K562 (cell line): ENCODE measurements around the gene ATXN1. TPM values are rescaled to one million over a fixed set of nuclear protein-coding genes. Genes with fewer than 3 reads are reported as not detected.
"Not testable (repeated sequence)": the region's sequence is repeated elsewhere in the genome, so short reads cannot be mapped to it uniquely, and the experiment has no call there.

Experiments
- ATAC-seq: fragments of 200-7000 bp; cut with Tn5 transposase; 3 replicates; pipeline ENCODE4 v1.9.1; 2020; ENCODE audit warnings: moderate library complexity
- BruUV-seq: library from RNA; stranded (reverse); fragments of 400-500 nt; replicated peaks from 2 replicates; lab custom pipeline; 2021; lab: Mats Ljungman, UMichigan
- CTCF ChIA-PET: fragments of 300-600 bp; formaldehyde crosslinking; extraction: SDS; loops from one replicate; lab custom pipeline; 2021; ENCODE audit warnings: low intra/inter-chr PET ratio; lab: Yijun Ruan, JAX
- POLR2A ChIA-PET: fragments of 300-600, 350-650 bp; sonication (Branson Sonifier 250); formaldehyde crosslinking; extraction: SDS; loops from one replicate; lab custom pipeline; 2021; ENCODE audit warnings: antibody characterized with exemption, inconsistent platforms; lab: Yijun Ruan, JAX
- DNase-seq, 4 experiments: peaks; one replicate each; pipeline versions ENCODE4 v3.0.0 to v3.0.0-alpha.2; 2011 to 2018; ENCODE audit warnings: low spot score in 3 of 4, mixed read lengths in 3 of 4; ENCODE audit errors: extremely low read depth in 1 of 4
- FAIRE-seq: peaks from 2 replicates; lab custom pipeline; 2011; peaks lifted over from hg19 to GRCh38; lab: Jason Lieb, UNC
- H2AFZ ChIP-seq: 2 replicates; pipeline ENCODE4 v1.6.0; 2011; ENCODE audit warnings: low read depth, low read length, control low read depth, inconsistent platforms
- H3K27ac ChIP-seq: fragments of 200-600 bp; 3 replicates; pipeline ENCODE4 v1.8.0; 2011; ENCODE audit warnings: low read depth, mild to moderate bottlenecking, control low read depth, inconsistent platforms, low read length, moderate library complexity, mixed read lengths; ENCODE audit errors: extremely low read depth
- H3K27me3 ChIP-seq, 2 experiments: fragments of 300-600 bp in 1 of 2; 2 replicates in 1 of 2; 3 replicates in 1 of 2; pipeline versions ENCODE4 v1.6.0 to v1.8.0; 2011; ENCODE audit warnings: inconsistent platforms in 2 of 2, low read length in 2 of 2, mild to moderate bottlenecking in 1 of 2, mixed read lengths in 1 of 2, moderate library complexity in 1 of 2; ENCODE audit not compliant: control insufficient read depth in 2 of 2, insufficient read depth in 2 of 2
- H3K36me3 ChIP-seq: fragments of 300-600 bp; 3 replicates; pipeline ENCODE4 v1.8.0; 2011; ENCODE audit warnings: mild to moderate bottlenecking, low read length, inconsistent platforms; ENCODE audit not compliant: control insufficient read depth, insufficient read depth
- H3K4me1 ChIP-seq, 2 experiments: fragments of 200-600 bp in 1 of 2; replicated peaks in 1 of 2; 2 replicates in 1 of 2; 3 replicates in 1 of 2; pipeline versions ENCODE4 v1.5.1 to v1.8.0; 2011; ENCODE audit warnings: inconsistent platforms in 2 of 2, low read length in 2 of 2, mild to moderate bottlenecking in 1 of 2, mixed read lengths in 1 of 2, moderate library complexity in 1 of 2; ENCODE audit not compliant: control insufficient read depth in 2 of 2, insufficient read depth in 2 of 2
- H3K4me2 ChIP-seq: 2 replicates; pipeline ENCODE4 v1.6.1; 2011; ENCODE audit warnings: low read length, control low read depth, inconsistent platforms, mixed read lengths; ENCODE audit not compliant: insufficient read depth
- H3K4me3 ChIP-seq: fragments of 200-600 bp; sonication (generic), shearing (Covaris generic); 2 replicates; pipeline ENCODE4 v1.5.1; 2016; ENCODE audit warnings: control low read depth, inconsistent platforms
- H3K79me2 ChIP-seq: fragments of 200-600 bp; 3 replicates; pipeline ENCODE4 v1.8.0; 2011; ENCODE audit warnings: low read length, inconsistent platforms; ENCODE audit not compliant: control insufficient read depth, insufficient read depth
- H3K9ac ChIP-seq, 2 experiments: 2 replicates each; pipeline versions ENCODE4 v1.6.0 to v1.6.1; 2011; ENCODE audit warnings: low read depth in 2 of 2, low read length in 2 of 2, control low read depth in 1 of 2, inconsistent platforms in 1 of 2, mild to moderate bottlenecking in 1 of 2, mixed read lengths in 1 of 2; ENCODE audit not compliant: insufficient read depth in 1 of 2
- H3K9me1 ChIP-seq: one replicate; pipeline ENCODE4 v1.6.0; 2011; ENCODE audit warnings: inconsistent platforms, mild to moderate bottlenecking, low read length, moderate library complexity; ENCODE audit not compliant: control insufficient read depth, insufficient read depth
- H3K9me3 ChIP-seq: replicated peaks from 2 replicates; pipeline ENCODE4 v1.5.1; 2011; ENCODE audit warnings: low read depth, low read length, inconsistent platforms; ENCODE audit not compliant: control insufficient read depth, insufficient read depth
- H4K20me1 ChIP-seq: replicated peaks from 2 replicates; pipeline ENCODE4 v1.6.1; 2011; ENCODE audit warnings: low read length, inconsistent platforms, mixed read lengths; ENCODE audit not compliant: control insufficient read depth, insufficient read depth
- KDM1A ChIP-seq, 2 experiments: fragments of 450-650 bp; IDR thresholded peaks; 2 replicates each; pipeline ENCODE4 v1.6.1; 2016; ENCODE audit warnings: mild to moderate bottlenecking in 2 of 2
- NFE2 ChIP-seq: IDR thresholded peaks from 2 replicates; pipeline ENCODE4 v1.6.1; 2014; ENCODE audit warnings: antibody characterized with exemption, low read depth
- RBM25 ChIP-seq: fragments of 200-400 bp; formaldehyde crosslinking; IDR thresholded peaks from 2 replicates; pipeline ENCODE4 v1.6.1; 2018; ENCODE audit warnings: low read length, low read depth, moderate library complexity; ENCODE audit not compliant: severe bottlenecking
- SREBF1 ChIP-seq: fragments of 150-350 bp; IDR thresholded peaks from 2 replicates; pipeline ENCODE4 v1.6.1; 2014; ENCODE audit warnings: antibody characterized with exemption, low read depth, low read length, borderline replicate concordance
- ZNF146 ChIP-seq: IDR thresholded peaks from one replicate; pipeline ENCODE4 v1.6.1; 2018; ENCODE audit warnings: missing compliant biosample characterization; ENCODE audit not compliant: unreplicated experiment
- WGBS: fragments of 100-300 bp; shearing (Covaris generic); methylation state at CpG from one replicate; pipeline ENCODE4 v1.1.6; 2016; ENCODE audit warnings: low coverage, mixed read lengths; ENCODE audit not compliant: insufficient coverage; ENCODE audit errors: missing lambda C conversion rate; 5-methylcytosine and 5-hydroxymethylcytosine counted together
- in situ Hi-C: fragments of 300-500 bp; cut with MboI; formaldehyde crosslinking; loops from 4 replicates; pipeline ENCODE4 v1.15.0; 2018; ENCODE audit warnings: inconsistent platforms, mixed read lengths
- intact Hi-C: fragments of 100-400 bp; cut with micrococcal nuclease; formaldehyde crosslinking; loops from 2 replicates; pipeline ENCODE4 v1.14.2; 2022
- polyA plus RNA-seq, 8 experiments: library from polyadenylated mRNA; depleted of rRNA in 4 of 8; stranded (reverse) in 5 of 8; unstranded in 3 of 8; fragments of >200 nt; fragmentation: Nextera tagmentation in 2 of 8; fragmentation: Illumina TruSeq in 1 of 8; extraction: Ambion mirVana in 2 of 8; extraction: Trizol in 1 of 8; gene quantifications; 2 replicates each; pipeline versions ENCODE4 v1.2.1 to v1.2.3, GENCODE V29; 2011 to 2014; ENCODE audit warnings: inconsistent platforms in 1 of 8, missing spikeins in 1 of 8
- total RNA-seq, 7 experiments: library from RNA; depleted of rRNA in 6 of 7; stranded (reverse); fragments of >200 nt in 6 of 7; fragmentation: Illumina TruSeq in 2 of 7; extraction: Trizol in 2 of 7; gene quantifications; 2 replicates each; pipeline versions ENCODE4 v1.2.1 to v1.2.3, GENCODE V29; 2011 to 2021; ENCODE audit warnings: low replicate concordance in 1 of 7

Gene ATXN1
- total and polyA plus RNA-seq, 9 of the 15 experiments (the other 6 are each of a cell fraction or from before 2014, with no cell fraction given): under 0.01 to 1.2 (median 0.58) TPM

- no peak overlapping the region for H3K4me2 ChIP-seq
- ChIA-PET POLR2A (interaction anchor here (0.7 kb wide), 1 partner anchor 210 kb away, joined by 3 read pairs; no protein-coding TSS in a partner anchor), CTCF (no interaction called here)
- H3K9me1 ChIP-seq: no peaks in the 10 kb centered on the region
- DNase-seq (no peak), ATAC-seq (no peak), FAIRE-seq (no peak)
- TF ChIP-seq NFE2 (0 out of 2 replicates have a peak, but pooled peaks have one; percentile 6), SREBF1 (no peak)
- no peak overlapping the region for H2AFZ ChIP-seq
- 0 out of 2 replicates have a peak, but pooled peaks cover 4% of the 10 kb centered on the region for H4K20me1 ChIP-seq
- no peak overlapping the region for H3K27ac ChIP-seq
- H3K36me3 ChIP-seq: no peaks in the 10 kb centered on the region
- in situ Hi-C loops: no loop called here
- 0% methylated on average over 4 of the region's 4 CpGs for WGBS
- no peak overlapping the region for H3K4me3 ChIP-seq
- BruUV-seq: no TSS peak
- no peaks in the 10 kb centered on the region for H3K4me1 ChIP-seq
- peaks cover 0 to 13% of the 10 kb centered on the region in 2 experiments; a peak in 2 of 5 replicates for H3K27me3 ChIP-seq
- intact Hi-C loops: no loop called here
- H3K79me2 ChIP-seq: no peaks in the 10 kb centered on the region
- no peaks in the 10 kb centered on the region for H3K9me3 ChIP-seq
- H3K9ac ChIP-seq: no peak overlapping the region
Observed at GRCh38 chr6:16630026-16630643, 131.1 kb downstream of the ATXN1 start.

GRCh38 chr6:16628580-16628979 is 132.7 kb downstream of the ATXN1 start:
- H3K4me1 ChIP-seq, FAIRE-seq, H4K20me1 ChIP-seq, in situ Hi-C loops, CTCF ChIA-PET, POLR2A ChIA-PET, H3K36me3 ChIP-seq, H3K4me3 ChIP-seq, H3K27ac ChIP-seq, H3K9me1 ChIP-seq, H2AFZ ChIP-seq, BruUV-seq, H3K9ac ChIP-seq, ATAC-seq, H3K79me2 ChIP-seq, DNase-seq, H3K9me3 ChIP-seq, H3K4me2 ChIP-seq, intact Hi-C loops: not testable (repeated sequence)
- peaks cover 0 to 11% of the 10 kb centered on the region in 2 experiments; a peak in 2 of 5 replicates for H3K27me3 ChIP-seq
- 0% methylated on average over 1 of the region's 1 CpG for WGBS
- TF ChIP-seq KDM1A (IDR thresholded peaks at IDR 0.05): 0 out of 4 replicates have a peak, but pooled peaks of 1 of the 2 experiments have one; percentile 11
- TF ChIP-seq ZNF146 (CRISPR knock-in tag): peak; percentile 89
- TF ChIP-seq RBM25: peak; percentile 69
